GM10266 (cell line): Measurements from ENCODE around the gene COL24A1.
"Not testable (repeated sequence)": the region's sequence is repeated elsewhere in the genome, so short reads cannot be mapped to it uniquely, and the experiment has no call there.

Experiments used
- DNase-seq: peaks from one replicate; pipeline ENCODE4 v3.0.0; 2012; ENCODE audit errors: extremely low spot score
- CTCF ChIP-seq: IDR thresholded peaks from 2 replicates; pipeline ENCODE4 v1.5.1; 2012; ENCODE audit warnings: mild to moderate bottlenecking, low read depth; ENCODE audit not compliant: control insufficient read depth, insufficient read depth; ENCODE audit errors: missing control alignments

COL24A1 gene

GRCh38 chr1:85798419-85798818 lies 358.2 kb downstream of the COL24A1 start:
- no peak for DNase-seq
- TF ChIP-seq CTCF: no peak

- not testable (repeated sequence) for DNase-seq
These were observed 379.6 kb downstream of the COL24A1 start for GRCh38 chr1:85777021-85777420.

- TF ChIP-seq CTCF: no peak
- no peak for DNase-seq
These were observed 393.8 kb downstream of the COL24A1 start for GRCh38 chr1:85762804-85763203.

GRCh38 chr1:85756864-85757263 lies 399.7 kb downstream of the COL24A1 start:
- no peak for TF ChIP-seq CTCF
- no peak for DNase-seq

- DNase-seq: no peak
These were observed 408.5 kb downstream of the COL24A1 start for GRCh38 chr1:85748120-85748519.

GRCh38 chr1:85746777-85747176 lies 409.8 kb downstream of the COL24A1 start:
- TF ChIP-seq CTCF: no peak
- no peak for DNase-seq

More at GRCh38 chr1:85748120-85748519, 408.5 kb downstream of the COL24A1 start:
- TF ChIP-seq CTCF: no peak

GRCh38 chr1:85743814-85744213 lies 412.8 kb downstream of the COL24A1 start:
- no peak for DNase-seq
- no peak for TF ChIP-seq CTCF

GRCh38 chr1:85734931-85735330 lies 421.6 kb downstream of the COL24A1 start:
- no peak for TF ChIP-seq CTCF
- no peak for DNase-seq
